OCI-LY7 (cell line): ENCODE results near the gene STOML3.

Experiments
- CTCF ChIP-seq: fragments of 200-600 bp; sonication (generic); conservative IDR thresholded peaks from 2 replicates; pipeline ENCODE4 v1.5.1; 2014; ENCODE audit warnings: mild to moderate bottlenecking, antibody characterized with exemption, low read length, moderate library complexity, mixed read lengths
- EZH2phosphoT487 ChIP-seq: fragments of 200-600 bp; sonication (generic); IDR thresholded peaks from 2 replicates; pipeline ENCODE4 v1.6.1; 2018; ENCODE audit warnings: low read depth, borderline replicate concordance, mild to moderate bottlenecking, mixed run types, antibody characterized with exemption, low read length, moderate library complexity, mixed read lengths

DNA sequence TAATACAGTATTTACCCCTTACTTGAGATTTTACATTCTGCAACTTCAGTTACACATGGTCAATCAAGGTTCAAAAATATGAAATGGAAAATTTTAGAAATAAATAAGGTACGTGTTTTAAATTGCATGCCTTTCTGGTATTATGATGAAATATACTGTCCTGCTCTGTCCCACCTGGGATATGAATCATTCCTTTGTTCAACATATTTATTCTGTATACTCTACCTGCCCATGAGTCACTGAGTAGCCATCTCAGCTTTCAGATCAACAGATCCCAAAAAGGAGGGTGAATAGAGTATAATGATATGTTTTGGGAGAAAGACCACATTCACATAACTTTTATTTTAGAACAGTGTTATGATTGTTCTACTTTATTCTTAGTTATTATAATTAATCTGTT, 37.8 kb downstream of the STOML3 start:
- TF ChIP-seq CTCF, result no peak
- TF ChIP-seq EZH2phosphoT487, result no peak
